Rectal smooth muscle tissue (tissue), 1 donor: Measurements from ENCODE around the gene AUP1.
A peak's percentile ranks its signal among the peaks of the same experiment; 100 is the strongest.
"Not testable (repeated sequence)": the region's sequence is repeated elsewhere in the genome, so short reads cannot be mapped to it uniquely, and the experiment has no call there.

Experiments used
- H3K27ac ChIP-seq: one replicate; pipeline ENCODE4 v1.7.0; 2013; ENCODE audit warnings: low read depth, low read length, inconsistent platforms
- H3K27me3 ChIP-seq: one replicate; pipeline ENCODE4 v1.7.0; 2013; ENCODE audit warnings: low read length; ENCODE audit not compliant: control insufficient read depth, insufficient read depth
- H3K36me3 ChIP-seq: one replicate; pipeline ENCODE4 v1.7.0; 2013; ENCODE audit warnings: low read length; ENCODE audit not compliant: control insufficient read depth, insufficient read depth
- H3K4me1 ChIP-seq: one replicate; pipeline ENCODE4 v1.7.0; 2013; ENCODE audit warnings: low read length; ENCODE audit not compliant: control insufficient read depth, insufficient read depth
- H3K4me3 ChIP-seq: one replicate; pipeline ENCODE4 v1.7.0; 2013; ENCODE audit warnings: low read length
- H3K9ac ChIP-seq: one replicate; pipeline ENCODE4 v1.7.0; 2013; ENCODE audit warnings: low read length

AUP1 gene

DNA sequence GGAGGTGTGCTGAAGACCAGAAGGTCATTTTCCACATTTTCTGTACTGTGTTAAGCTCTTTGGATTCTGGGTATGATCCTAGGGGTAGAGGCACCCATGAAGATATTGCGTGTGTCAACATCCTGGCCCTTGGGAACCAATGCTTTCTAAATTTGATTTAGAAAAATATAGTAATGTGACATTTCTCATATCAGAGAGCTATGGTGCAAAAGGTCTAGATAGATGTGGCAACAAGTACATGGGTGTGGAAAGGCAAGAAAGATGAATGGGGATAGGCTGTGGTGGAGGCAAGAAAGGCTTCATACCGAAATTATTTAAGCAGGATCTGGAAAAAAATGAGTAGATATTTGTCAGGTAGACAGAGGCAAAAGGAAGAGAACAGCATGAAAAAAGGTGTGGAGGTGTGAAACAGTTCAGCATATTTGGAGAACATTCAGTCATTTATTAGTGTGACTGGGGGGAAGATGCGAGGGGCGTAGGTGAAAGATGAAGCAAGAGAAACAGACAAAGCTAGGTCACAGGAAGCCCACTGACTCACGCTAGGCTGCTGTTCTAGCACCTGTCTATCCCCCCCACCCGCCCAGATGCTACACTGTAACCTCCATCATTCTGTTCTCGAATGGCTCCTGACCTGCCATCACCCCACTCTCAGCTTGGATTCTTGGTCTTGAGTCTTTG, 36.7 kb upstream of the AUP1 start:
- Histone ChIP-seq H3K36me3 (no peaks in the 10 kb centered on the region), H3K4me3 (no peak overlapping the region), H3K9ac (no peak overlapping the region), H3K27ac (no peak overlapping the region), H3K27me3 (no peaks in the 10 kb centered on the region), H3K4me1 (no peaks in the 10 kb centered on the region)

DNA sequence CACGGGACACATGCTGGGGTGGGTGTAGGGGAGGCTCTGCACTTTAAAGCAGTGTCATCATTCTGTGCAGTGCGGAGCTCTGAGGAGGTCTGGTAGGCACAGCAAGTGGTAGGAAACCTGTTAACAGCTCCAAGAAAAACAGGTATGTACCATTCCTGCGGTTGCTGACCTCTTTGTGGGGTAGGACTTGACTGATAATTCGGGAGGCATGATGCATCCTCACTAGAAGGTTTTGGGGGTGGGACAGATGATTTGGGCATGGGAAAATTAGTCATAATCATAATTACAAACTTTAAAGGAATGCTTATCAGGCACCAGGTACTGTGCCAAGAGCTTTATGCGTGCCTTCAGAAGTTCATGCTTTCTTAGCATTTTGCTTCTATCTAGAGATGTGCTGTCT, 34.7 kb upstream of the AUP1 start:
- H3K4me1 ChIP-seq: no peaks in the 10 kb centered on the region
- H3K27ac ChIP-seq: no peak overlapping the region
- no peak overlapping the region for H3K4me3 ChIP-seq
- H3K9ac ChIP-seq: no peak overlapping the region
- no peaks in the 10 kb centered on the region for H3K36me3 ChIP-seq
- no peaks in the 10 kb centered on the region for H3K27me3 ChIP-seq

DNA sequence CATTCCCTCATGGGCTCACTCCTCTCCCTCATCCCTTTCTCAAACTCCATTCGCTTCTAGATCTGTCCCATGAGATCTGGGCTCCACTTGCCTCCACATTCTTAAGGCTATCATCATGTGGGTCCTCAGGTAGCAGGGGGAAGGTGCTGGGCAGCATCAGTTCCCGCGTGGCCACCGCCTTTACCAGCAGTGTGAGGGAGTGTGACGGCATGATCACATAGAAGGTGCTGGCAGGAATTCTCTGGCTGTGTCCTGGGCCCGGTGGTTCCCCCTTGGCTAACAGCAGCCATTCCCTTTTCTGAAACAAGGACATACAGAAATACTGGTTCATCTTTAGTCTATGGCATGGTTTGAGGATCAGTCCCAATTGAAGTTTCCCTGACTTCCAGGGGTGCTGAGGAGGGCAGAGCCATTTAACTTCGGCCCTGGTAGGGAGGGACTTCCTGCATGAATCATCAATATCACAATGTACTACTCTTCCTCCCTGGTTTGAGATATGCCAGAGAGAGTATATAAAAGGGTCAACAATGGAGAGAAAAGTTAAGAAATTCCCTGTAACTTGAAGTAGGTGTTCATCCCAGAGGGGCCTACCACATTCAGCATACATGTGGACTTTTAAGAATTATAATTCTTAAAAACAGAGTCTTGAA, 32.7 kb upstream of the AUP1 start:
- Histone ChIP-seq H3K4me3 (no peak overlapping the region), H3K27ac (no peak overlapping the region), H3K27me3 (no peaks in the 10 kb centered on the region), H3K9ac (no peak overlapping the region), H3K36me3 (no peaks in the 10 kb centered on the region), H3K4me1 (no peaks in the 10 kb centered on the region)

DNA sequence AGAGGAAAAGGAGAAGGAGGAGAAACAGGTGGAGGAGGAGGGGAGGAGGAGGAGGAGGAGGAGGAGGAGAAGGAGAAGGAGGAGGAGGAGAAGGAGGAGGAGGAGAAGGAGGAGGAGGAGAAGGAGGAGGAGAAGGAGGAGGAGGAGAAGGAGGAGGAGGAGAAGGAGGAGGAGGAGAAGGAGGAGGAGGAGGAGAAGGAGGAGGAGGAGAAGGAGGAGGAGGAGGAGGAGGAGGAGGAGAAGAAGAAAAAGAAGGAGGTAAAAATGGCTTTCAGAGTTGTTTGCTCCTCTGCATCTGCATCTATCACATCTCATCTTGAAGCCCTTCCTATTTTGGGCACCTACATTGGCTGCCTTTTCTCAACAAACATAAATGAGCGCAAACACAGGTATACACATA, 31.5 kb upstream of the AUP1 start:
- H3K27ac ChIP-seq, H3K4me1 ChIP-seq, H3K36me3 ChIP-seq, H3K9ac ChIP-seq, H3K27me3 ChIP-seq, H3K4me3 ChIP-seq: not testable (repeated sequence)

DNA sequence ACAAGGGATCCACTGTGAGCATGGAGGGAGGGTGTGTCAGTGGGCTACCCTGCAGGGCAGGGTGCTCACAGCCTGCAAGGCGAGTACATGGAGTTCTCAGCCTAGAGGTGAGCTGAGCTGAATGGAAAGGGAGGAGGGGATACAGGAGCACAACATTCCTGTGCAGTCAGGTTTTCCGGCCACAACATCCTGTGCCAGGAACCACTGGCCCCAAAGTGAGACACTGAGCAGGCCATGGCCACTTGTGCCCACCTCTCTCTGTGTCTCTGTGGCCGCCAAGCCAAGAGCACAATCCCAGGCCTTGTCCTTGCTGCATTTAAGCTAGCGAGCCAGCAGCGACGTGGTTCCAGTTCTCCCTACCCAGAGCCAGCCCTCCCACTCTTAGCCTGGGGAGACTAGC, 31.1 kb upstream of the AUP1 start:
- no peak overlapping the region for H3K9ac ChIP-seq
- H3K36me3 ChIP-seq: no peaks in the 10 kb centered on the region
- H3K4me1 ChIP-seq: no peaks in the 10 kb centered on the region
- H3K27me3 ChIP-seq: no peaks in the 10 kb centered on the region
- H3K27ac ChIP-seq: no peak overlapping the region
- H3K4me3 ChIP-seq: no peak overlapping the region

DNA sequence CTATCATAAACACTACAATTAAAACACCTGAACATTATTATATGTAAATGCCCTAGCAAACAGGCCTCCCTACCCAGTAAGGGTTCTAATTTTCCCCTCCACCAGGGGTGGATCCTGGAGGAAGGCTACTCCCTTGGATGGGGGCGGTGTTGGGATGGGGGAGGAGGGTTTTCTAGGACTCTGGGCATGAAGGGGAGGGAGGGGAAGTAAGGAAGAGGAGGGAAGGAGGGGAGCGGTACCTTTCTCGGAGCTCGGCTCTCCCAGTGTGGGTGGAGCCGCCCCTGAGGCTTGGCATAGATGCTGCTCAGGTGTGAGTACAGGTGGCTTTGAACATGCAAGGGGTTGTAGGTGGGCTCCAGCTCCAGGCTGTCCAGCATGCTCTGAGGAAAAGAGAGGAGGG, 30.4 kb upstream of the AUP1 start:
- no peaks in the 10 kb centered on the region for H3K27me3 ChIP-seq
- H3K9ac ChIP-seq: no peak overlapping the region
- no peak overlapping the region for H3K27ac ChIP-seq
- H3K4me3 ChIP-seq: no peak overlapping the region
- no peaks in the 10 kb centered on the region for H3K4me1 ChIP-seq
- no peaks in the 10 kb centered on the region for H3K36me3 ChIP-seq

DNA sequence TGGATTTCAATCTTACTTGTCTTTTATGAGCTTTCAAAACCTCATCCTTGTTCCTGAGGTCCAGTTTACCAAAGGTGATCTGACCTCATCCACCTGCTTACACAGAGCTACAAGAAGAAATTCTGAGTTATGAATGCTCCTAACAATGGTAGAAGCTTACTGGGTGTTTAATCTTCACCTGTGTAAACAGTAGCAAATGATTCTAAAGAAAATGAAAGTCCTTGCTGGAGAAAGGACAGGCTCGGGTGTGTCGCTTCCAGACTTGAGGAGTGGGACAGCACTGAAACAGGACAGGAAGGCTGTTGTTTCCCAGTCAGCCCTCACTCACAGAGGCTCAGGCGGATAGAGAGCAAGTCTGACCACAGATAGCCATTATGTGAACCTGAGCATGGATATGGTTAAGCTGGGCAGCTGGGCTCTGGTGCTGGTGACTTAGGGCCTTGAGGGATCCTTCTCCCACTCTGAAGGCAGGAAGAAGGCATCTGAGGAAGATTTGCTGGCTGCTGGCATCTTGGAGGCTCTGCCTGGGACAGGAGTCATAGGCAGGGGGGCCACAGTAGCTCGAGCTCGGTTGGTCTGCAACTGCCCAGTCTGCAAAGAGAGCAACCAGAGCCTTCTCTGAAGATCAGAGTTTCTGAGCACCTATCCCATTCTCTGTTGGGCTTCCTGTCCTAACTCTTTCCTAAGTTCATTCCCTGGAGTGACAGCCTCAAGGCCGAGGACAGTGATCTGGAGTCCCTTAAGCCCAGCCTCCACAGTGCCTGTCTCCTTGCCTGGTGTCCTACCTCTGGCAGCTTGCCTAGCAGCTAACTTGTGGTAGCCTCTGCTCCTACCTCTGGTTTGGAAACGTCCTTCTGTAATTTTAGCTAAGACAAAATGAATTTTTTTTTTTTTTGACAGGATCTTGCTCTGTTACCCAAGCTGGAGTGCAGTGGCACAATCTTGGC, 29.1 kb upstream of the AUP1 start:
- Histone ChIP-seq H3K4me1 (no peaks in the 10 kb centered on the region), H3K36me3 (no peaks in the 10 kb centered on the region), H3K27ac (no peak overlapping the region), H3K4me3 (no peak overlapping the region), H3K27me3 (no peaks in the 10 kb centered on the region), H3K9ac (no peak overlapping the region)

DNA sequence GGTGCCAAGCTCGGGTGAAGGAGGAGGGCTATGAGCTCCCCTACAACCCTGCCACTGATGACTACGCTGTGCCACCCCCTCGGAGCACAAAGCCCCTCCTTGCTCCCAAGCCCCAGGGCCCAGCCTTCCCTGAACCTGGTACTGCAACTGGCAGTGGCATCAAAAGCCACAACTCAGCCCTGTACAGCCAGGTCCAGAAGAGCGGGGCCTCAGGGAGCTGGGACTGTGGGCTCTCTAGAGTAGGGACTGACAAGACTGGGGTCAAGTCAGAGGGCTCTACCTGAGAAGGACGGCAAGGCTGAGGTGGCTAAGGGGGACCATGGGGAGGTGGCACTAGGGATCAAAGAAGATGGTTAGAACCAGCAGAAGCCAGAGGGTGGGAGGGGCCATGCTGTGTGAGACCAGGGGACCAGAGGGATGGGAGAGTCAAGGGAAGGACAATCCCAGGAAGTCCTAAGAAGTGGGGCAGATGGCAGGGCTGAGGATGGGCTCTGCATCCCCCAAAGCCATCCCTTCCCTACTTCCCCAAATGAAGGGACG, 27.4 kb upstream of the AUP1 start:
- H3K4me3 ChIP-seq: no peak overlapping the region
- H3K27ac ChIP-seq: no peak overlapping the region
- no peaks in the 10 kb centered on the region for H3K27me3 ChIP-seq
- no peaks in the 10 kb centered on the region for H3K4me1 ChIP-seq
- no peaks in the 10 kb centered on the region for H3K36me3 ChIP-seq
- no peak overlapping the region for H3K9ac ChIP-seq

DNA sequence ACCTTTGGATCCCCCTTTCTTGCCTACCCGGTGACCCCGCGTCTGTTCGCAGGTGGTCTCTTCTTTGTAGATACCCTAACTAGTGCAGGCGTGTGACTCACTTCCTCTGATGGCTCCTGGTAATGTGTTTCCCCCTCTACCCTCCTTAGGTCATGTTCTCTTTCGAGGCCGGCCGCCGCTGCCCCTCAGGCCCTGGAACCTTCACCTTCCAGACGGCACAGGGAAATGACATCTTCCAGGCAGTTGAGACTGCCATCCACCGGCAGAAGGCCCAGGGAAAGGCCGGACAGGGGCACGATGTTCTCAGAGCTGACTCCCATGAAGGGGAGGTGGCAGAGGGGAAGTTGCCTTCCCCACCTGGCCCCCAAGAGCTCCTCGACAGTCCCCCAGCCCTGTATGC, 26.7 kb upstream of the AUP1 start:
- Histone ChIP-seq H3K4me3 (peak overlapping the region; percentile 97), H3K4me1 (no peaks in the 10 kb centered on the region), H3K27ac (no peak overlapping the region), H3K9ac (no peak overlapping the region), H3K36me3 (no peaks in the 10 kb centered on the region), H3K27me3 (no peaks in the 10 kb centered on the region)

DNA sequence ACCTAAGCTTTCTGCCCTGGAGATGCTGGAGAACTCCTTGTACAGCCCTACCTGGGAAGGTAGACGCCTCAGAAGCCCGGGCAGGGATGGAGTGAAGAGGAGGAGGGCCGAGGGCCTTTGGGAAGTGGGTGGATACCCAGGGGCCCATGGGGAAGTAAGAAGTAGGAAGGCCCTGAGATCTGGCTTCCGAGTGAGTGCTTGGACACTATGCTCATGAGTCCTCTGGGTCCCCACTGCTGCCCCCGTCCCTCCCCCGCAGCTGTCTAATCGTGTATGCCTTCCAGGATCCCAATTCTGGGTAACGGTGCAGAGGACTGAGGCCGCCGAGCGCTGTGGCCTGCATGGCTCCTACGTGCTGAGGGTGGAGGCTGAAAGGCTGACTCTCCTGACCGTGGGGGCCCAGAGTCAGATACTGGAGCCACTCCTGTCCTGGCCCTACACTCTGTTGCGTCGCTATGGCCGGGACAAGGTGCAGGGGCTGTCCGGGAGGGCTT, 26.2 kb upstream of the AUP1 start:
- Histone ChIP-seq H3K27ac (peak overlapping the region; percentile 57), H3K27me3 (no peaks in the 10 kb centered on the region), H3K36me3 (no peaks in the 10 kb centered on the region), H3K4me3 (peak overlapping the region; percentile 97), H3K9ac (peak overlapping the region; percentile 80), H3K4me1 (no peaks in the 10 kb centered on the region)

DNA sequence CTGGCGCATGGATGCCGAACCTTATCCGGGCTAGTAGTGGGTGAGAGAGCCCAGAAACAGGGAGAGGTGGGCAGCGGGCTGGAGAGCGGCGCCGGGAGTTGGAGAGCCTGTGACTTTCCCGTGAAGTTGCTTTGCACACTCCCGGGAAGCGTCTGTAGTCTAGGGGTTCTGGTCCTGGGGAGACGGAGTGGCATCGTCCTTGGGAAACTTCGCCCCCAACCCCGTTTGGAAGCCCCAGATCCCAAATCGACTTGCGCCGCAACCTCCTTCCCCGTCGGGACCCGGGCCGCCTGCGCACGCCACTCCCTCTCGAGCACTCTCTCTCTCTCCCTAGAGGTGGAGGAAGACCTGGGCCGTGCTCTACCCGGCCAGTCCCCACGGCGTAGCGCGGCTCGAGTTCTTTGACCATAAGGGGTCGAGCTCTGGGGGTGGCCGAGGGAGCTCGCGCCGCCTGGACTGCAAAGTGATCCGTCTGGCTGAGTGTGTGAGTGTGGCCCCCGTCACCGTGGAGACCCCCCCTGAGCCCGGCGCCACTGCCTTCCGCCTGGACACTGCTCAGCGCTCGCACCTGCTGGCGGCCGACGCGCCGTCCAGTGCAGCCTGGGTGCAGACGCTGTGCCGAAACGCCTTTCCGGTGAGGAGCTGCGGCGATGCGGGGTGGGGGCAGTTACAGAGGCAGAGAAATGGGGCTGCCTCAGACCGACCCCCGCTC, 25.5 kb upstream of the AUP1 start:
- H3K9ac ChIP-seq: peak overlapping the region; percentile 80
- H3K4me1 ChIP-seq: no peaks in the 10 kb centered on the region

More for the DNA sequence above, 25.5 kb upstream of the AUP1 start:
- Histone ChIP-seq H3K27me3 (no peaks in the 10 kb centered on the region), H3K36me3 (no peaks in the 10 kb centered on the region), H3K27ac (peak overlapping the region; percentile 57), H3K4me3 (peak overlapping the region; percentile 97)
